Bronchus fibroblast of lung (primary cell): ENCODE measurements around the gene ABCB7. TPM values are rescaled to one million over a fixed set of nuclear protein-coding genes. Genes with fewer than 3 reads are reported as not detected.

Source experiments
- total RNA-seq: library from RNA; depleted of rRNA; stranded (reverse); fragments of >200 nt; gene quantifications from 2 replicates; pipeline ENCODE4 v1.2.3, GENCODE V29; 2015

Gene ABCB7
- total RNA-seq = 23.4 and 25.7 TPM in 2 replicates

GRCh38 chrX:75155827-75156525 lies at the start of gene ABCB7:
Gene ABCB7, minus strand, starts transcription at chrX:75156283. Its CDS starts 11 bp downstream, at chrX:75156272.

Other genes starting within 250 kb of the ABCB7 start
- gene NEXMIF, start 230.8 kb downstream of the ABCB7 start, total RNA-seq = not detected in 2 replicates
- 7.0 and 7.7 TPM in 2 replicates for gene UPRT, start 117.8 kb upstream of the ABCB7 start, total RNA-seq